ENCODE results near the gene HDAC9.

DNA sequence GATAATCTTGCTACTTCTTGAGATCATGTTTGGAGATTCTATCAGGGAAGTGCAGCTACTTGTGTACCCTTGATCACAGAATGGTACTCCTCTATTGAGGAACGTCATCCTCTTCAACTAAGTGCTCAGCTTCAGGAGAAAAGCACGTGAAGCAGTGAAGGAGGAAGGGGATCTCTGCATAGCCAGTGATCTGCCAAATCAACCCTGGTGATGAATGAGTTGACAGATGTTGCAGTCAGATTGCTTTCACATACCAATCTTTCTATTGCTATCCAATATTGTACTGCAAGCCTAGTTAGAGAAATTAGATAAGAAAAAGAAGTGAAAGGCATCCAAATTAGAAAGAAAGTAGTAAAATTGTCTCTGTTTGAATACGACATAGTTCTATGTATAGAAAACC, 312.5 kb downstream of the HDAC9 start:
- TF ChIP-seq, protein P1, sequence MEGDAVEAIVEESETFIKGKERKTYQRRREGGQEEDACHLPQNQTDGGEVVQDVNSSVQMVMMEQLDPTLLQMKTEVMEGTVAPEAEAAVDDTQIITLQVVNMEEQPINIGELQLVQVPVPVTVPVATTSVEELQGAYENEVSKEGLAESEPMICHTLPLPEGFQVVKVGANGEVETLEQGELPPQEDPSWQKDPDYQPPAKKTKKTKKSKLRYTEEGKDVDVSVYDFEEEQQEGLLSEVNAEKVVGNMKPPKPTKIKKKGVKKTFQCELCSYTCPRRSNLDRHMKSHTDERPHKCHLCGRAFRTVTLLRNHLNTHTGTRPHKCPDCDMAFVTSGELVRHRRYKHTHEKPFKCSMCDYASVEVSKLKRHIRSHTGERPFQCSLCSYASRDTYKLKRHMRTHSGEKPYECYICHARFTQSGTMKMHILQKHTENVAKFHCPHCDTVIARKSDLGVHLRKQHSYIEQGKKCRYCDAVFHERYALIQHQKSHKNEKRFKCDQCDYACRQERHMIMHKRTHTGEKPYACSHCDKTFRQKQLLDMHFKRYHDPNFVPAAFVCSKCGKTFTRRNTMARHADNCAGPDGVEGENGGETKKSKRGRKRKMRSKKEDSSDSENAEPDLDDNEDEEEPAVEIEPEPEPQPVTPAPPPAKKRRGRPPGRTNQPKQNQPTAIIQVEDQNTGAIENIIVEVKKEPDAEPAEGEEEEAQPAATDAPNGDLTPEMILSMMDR (IDR thresholded peaks at IDR 0.05; ENCODE audit: low read depth, low read length) = no peak
- no peak for TF ChIP-seq EZH2phosphoT487 (IDR thresholded peaks at IDR 0.05; ENCODE audit: low read depth)

Data from OCI-LY3 (cell line).